Gastroesophageal sphincter (tissue), 4 donors: ENCODE measurements around the gene PCBD2. TPM values are rescaled to one million over a fixed set of nuclear protein-coding genes. Genes with fewer than 3 reads are reported as not detected.

Source experiments
- ATAC-seq: fragments of 150-250 bp; one replicate; pipeline ENCODE4 v1.9.1; 2016; ENCODE audit warnings: mild to moderate bottlenecking, moderate library complexity
- H3K27ac ChIP-seq, 4 donors: fragments of 200-600 bp; sonication (generic) in 3 of 4; 1 replicate in 3 of 4; 2 replicates in 1 of 4; pipeline ENCODE4 v1.5.1; 2016 to 2019
- H3K27me3 ChIP-seq: fragments of 200-600 bp; sonication (generic); one replicate; pipeline ENCODE4 v1.5.1; 2019
- H3K36me3 ChIP-seq, 2 donors: fragments of 200-600 bp; sonication (generic); one replicate each; pipeline ENCODE4 v1.5.1; 2019; ENCODE audit warnings: control low read depth in 1 of 2
- H3K4me1 ChIP-seq, 3 donors: fragments of 200-600 bp; sonication (generic); 1 replicate in 2 of 3; 2 replicates in 1 of 3; pipeline ENCODE4 v1.5.1; 2016 to 2019; ENCODE audit warnings: control low read depth in 2 of 3
- H3K4me3 ChIP-seq, 2 donors: fragments of 200-600 bp; sonication (generic); one replicate each; pipeline ENCODE4 v1.5.1; 2019; ENCODE audit warnings: mild to moderate bottlenecking in 1 of 2, moderate library complexity in 1 of 2
- H3K9me3 ChIP-seq, 3 donors: fragments of 200-600 bp; sonication (generic); one replicate each; pipeline ENCODE4 v1.5.1; 2017 to 2019; ENCODE audit warnings: control low read depth in 2 of 3
- CTCF ChIP-seq, 4 experiments: fragments of 200-600 bp in 2 of 4; fragments of 450-650 bp in 2 of 4; sonication (generic) in 1 of 4; IDR thresholded peaks; one replicate each; pipeline ENCODE4 v1.5.1; 2017 to 2019; ENCODE audit warnings: antibody characterized with exemption in 4 of 4, mild to moderate bottlenecking in 2 of 4, moderate library complexity in 2 of 4
- EP300 ChIP-seq: sonication (generic); formaldehyde crosslinking; IDR thresholded peaks from one replicate; pipeline ENCODE4 v1.6.1; 2017; ENCODE audit warnings: antibody characterized with exemption, mild to moderate bottlenecking
- POLR2A ChIP-seq, 2 donors: fragments of 450-650 bp; IDR thresholded peaks; one replicate each; pipeline ENCODE4 v1.6.1; 2017; ENCODE audit warnings: antibody characterized with exemption in 2 of 2, mild to moderate bottlenecking in 2 of 2, moderate library complexity in 1 of 2
- POLR2AphosphoS5 ChIP-seq: sonication (generic); formaldehyde crosslinking; IDR thresholded peaks from one replicate; pipeline ENCODE4 v1.6.1; 2017; ENCODE audit warnings: antibody characterized with exemption
- WGBS, 2 donors: methylation state at CpG; one replicate each; pipeline ENCODE4 v1.1.5; 2018; ENCODE audit warnings: low coverage in 1 of 2; 5-methylcytosine and 5-hydroxymethylcytosine counted together
- total RNA-seq, 4 donors: library from RNA; depleted of rRNA; stranded (reverse); fragments of >200 nt; gene quantifications; one replicate each; pipeline ENCODE4 v1.1.0, GENCODE V29; 2016

PCBD2 gene
- total RNA-seq, 4 donors from 2014 or later, result 8.3 to 10.8 (median 9.5) TPM

GRCh38 chr5:135008981-135009735 lies 104.2 kb downstream of the PCBD2 start:
- H3K27me3 ChIP-seq, result no peaks in the 10 kb centered on the region
- H3K27ac ChIP-seq, result no peak overlapping the region
- H3K36me3 ChIP-seq, result no peaks in the 10 kb centered on the region
- no peaks in the 10 kb centered on the region for H3K9me3 ChIP-seq
- WGBS, 2 donors, result 80 to 100% methylated on average over 2 to 7 of the region's 13 CpGs
- no peak overlapping the region for H3K4me3 ChIP-seq
- no peak for ATAC-seq
- TF ChIP-seq EP300 (no peak), POLR2A (IDR thresholded peaks at IDR 0.05) (no peak), POLR2AphosphoS5 (no peak), CTCF (IDR thresholded peaks at IDR 0.05) (no peak)
- peaks cover 0 to 30% (median 7%) of the 10 kb centered on the region in 3 donors for H3K4me1 ChIP-seq

- no peak for TF ChIP-seq POLR2AphosphoS5
- TF ChIP-seq CTCF (IDR thresholded peaks at IDR 0.05), result no peak
- no peak for TF ChIP-seq POLR2A (IDR thresholded peaks at IDR 0.05)
- no peak for TF ChIP-seq EP300
- no peaks in the 10 kb centered on the region for H3K36me3 ChIP-seq
- no peak overlapping the region for H3K27ac ChIP-seq
- no peak for ATAC-seq
- no peak overlapping the region for H3K4me3 ChIP-seq
- no peaks in the 10 kb centered on the region for H3K27me3 ChIP-seq
- no peaks in the 10 kb centered on the region for H3K9me3 ChIP-seq
- WGBS, 2 donors, result 100% methylated on average over 1 of the region's 11 CpGs; no CpG with 5 or more reads in 1 of the 2 donors
- H3K4me1 ChIP-seq, result peaks cover 0 to 38% (median 14%) of the 10 kb centered on the region in 3 donors
Observed at GRCh38 chr5:135009736-135010501, 105.0 kb downstream of the PCBD2 start.

DNA sequence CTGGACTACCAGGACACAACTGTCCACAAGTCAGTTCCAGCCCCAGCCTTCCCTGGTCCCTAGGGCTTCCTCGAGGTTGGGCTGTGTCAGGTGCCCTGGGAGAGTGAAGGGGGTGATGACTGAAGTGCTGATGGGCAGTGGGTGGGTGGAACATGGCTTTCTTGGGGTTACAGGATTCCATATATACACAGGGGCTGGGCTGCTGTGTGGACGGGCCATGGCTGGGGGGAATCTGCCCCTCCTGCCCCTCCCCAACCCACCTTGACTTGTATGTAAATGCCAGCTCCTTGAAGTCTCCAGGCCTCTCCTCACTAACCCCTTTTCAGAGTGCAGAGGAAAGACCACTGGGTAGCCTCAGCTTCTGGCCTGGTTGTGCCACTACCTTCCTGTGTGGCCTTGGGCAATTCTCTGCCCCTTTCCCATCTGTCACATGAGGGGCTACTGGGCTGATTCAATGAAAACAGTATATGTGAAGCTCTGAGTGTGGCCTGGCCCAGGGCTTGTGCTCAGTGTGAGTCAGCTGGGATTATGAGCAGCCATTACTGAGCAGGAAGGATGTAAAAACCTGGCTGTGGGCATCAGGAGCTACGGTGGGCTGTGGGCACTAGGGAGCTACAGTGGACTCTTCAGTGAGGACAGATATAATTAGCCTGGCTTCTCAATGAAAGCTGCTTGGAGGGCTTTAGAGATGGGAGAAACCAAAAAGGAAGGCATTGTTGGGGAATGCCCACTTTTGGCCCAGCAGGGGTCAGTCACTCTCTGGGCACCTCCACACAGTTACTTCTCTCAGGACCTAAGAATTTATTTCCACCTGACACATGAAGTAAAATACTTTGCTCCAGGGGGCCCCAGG lies 105.8 kb downstream of the PCBD2 start:
- no peak for ATAC-seq
- Histone ChIP-seq H3K36me3 (no peaks in the 10 kb centered on the region), H3K9me3 (no peaks in the 10 kb centered on the region), H3K4me3 (no peak overlapping the region), H3K27me3 (no peaks in the 10 kb centered on the region), H3K4me1 (peaks cover 0 to 43% (median 14%) of the 10 kb centered on the region in 3 donors), H3K27ac (no peak overlapping the region)
- WGBS, 2 donors, result 83 to 100% methylated on average over 1 of the region's 3 CpGs
- TF ChIP-seq POLR2A (IDR thresholded peaks at IDR 0.05) (no peak), CTCF (IDR thresholded peaks at IDR 0.05) (peak in 3 of 4 experiments; percentile 17 to 32 (median 26))

- no peak for ATAC-seq
- TF ChIP-seq CTCF (IDR thresholded peaks at IDR 0.05) (no peak), POLR2AphosphoS5 (no peak), EP300 (no peak), POLR2A (IDR thresholded peaks at IDR 0.05) (no peak)
- WGBS, 2 donors, result 83% methylated on average over 1 of the region's 4 CpGs; no CpG with 5 or more reads in 1 of the 2 donors
- Histone ChIP-seq H3K9me3 (no peaks in the 10 kb centered on the region), H3K4me1 (peaks cover 0 to 43% (median 14%) of the 10 kb centered on the region in 3 donors), H3K27me3 (no peaks in the 10 kb centered on the region), H3K4me3 (no peak overlapping the region), H3K36me3 (no peaks in the 10 kb centered on the region), H3K27ac (no peak overlapping the region)
Observed at GRCh38 chr5:135011355-135012032, 106.6 kb downstream of the PCBD2 start.
